GM12875 (cell line): ENCODE results near the gene MBD6.

Experiments used
- H3K4me3 ChIP-seq: one replicate; pipeline ENCODE4 v1.5.1; 2011; ENCODE audit warnings: low read depth, low read length, control low read depth
- CTCF ChIP-seq: IDR thresholded peaks from 2 replicates; pipeline ENCODE4 v1.5.1; 2011; ENCODE audit warnings: low read depth, mild to moderate bottlenecking, control low read depth, inconsistent platforms, low read length, moderate library complexity, borderline replicate concordance; ENCODE audit not compliant: insufficient read depth

MBD6 gene

GRCh38 chr12:57550641-57551549 lies 28.3 kb downstream of the MBD6 start:
- H3K4me3 ChIP-seq = no peak overlapping the region
- no peak for TF ChIP-seq CTCF

- no peak for TF ChIP-seq CTCF
- no peak overlapping the region for H3K4me3 ChIP-seq
Observed at GRCh38 chr12:57551637-57552305, 29.1 kb downstream of the MBD6 start.

GRCh38 chr12:57552306-57552651 lies 29.7 kb downstream of the MBD6 start:
- no peak overlapping the region for H3K4me3 ChIP-seq
- TF ChIP-seq CTCF = no peak

GRCh38 chr12:57552835-57553313 lies 30.2 kb downstream of the MBD6 start:
- TF ChIP-seq CTCF = no peak
- no peak overlapping the region for H3K4me3 ChIP-seq

GRCh38 chr12:57553343-57554202 lies 30.9 kb downstream of the MBD6 start:
- TF ChIP-seq CTCF = no peak
- H3K4me3 ChIP-seq = no peak overlapping the region

GRCh38 chr12:57554453-57554852 lies 31.8 kb downstream of the MBD6 start:
- TF ChIP-seq CTCF = no peak
- no peak overlapping the region for H3K4me3 ChIP-seq
